Suprapubic skin (tissue), 4 donors: ENCODE data around the gene ANK2. TPM values are rescaled to one million over a fixed set of nuclear protein-coding genes. Genes with fewer than 3 reads are reported as not detected.
"Not testable (repeated sequence)": the region's sequence is repeated elsewhere in the genome, so short reads cannot be mapped to it uniquely, and the experiment has no call there.

ENCODE experiments used
- DNase-seq, 2 donors: peaks; one replicate each; pipeline ENCODE4 v3.0.0-alpha.2; 2019; ENCODE audit warnings: low spot score in 2 of 2
- H3K27ac ChIP-seq: fragments of 200-600 bp; sonication (generic); one replicate; pipeline ENCODE4 v1.5.1; 2019
- H3K27me3 ChIP-seq: fragments of 200-600 bp; sonication (generic); one replicate; pipeline ENCODE4 v1.5.1; 2019
- H3K36me3 ChIP-seq: fragments of 200-600 bp; sonication (generic); one replicate; pipeline ENCODE4 v1.5.1; 2019
- H3K4me1 ChIP-seq: fragments of 200-600 bp; sonication (generic); one replicate; pipeline ENCODE4 v1.5.1; 2019
- H3K4me3 ChIP-seq: fragments of 200-600 bp; sonication (generic); one replicate; pipeline ENCODE4 v1.5.1; 2019; ENCODE audit warnings: mild to moderate bottlenecking
- H3K9me3 ChIP-seq: fragments of 200-600 bp; sonication (generic); one replicate; pipeline ENCODE4 v1.5.1; 2019
- EP300 ChIP-seq: sonication (generic); formaldehyde crosslinking; IDR thresholded peaks from one replicate; pipeline ENCODE4 v1.6.1; 2017; ENCODE audit warnings: antibody characterized with exemption
- POLR2A ChIP-seq, 2 donors: fragments of 450-650 bp; IDR thresholded peaks; one replicate each; pipeline ENCODE4 v1.6.1; 2017; ENCODE audit warnings: antibody characterized with exemption in 2 of 2, mild to moderate bottlenecking in 2 of 2, moderate library complexity in 2 of 2
- POLR2AphosphoS5 ChIP-seq, 3 donors: sonication (generic); formaldehyde crosslinking; IDR thresholded peaks; one replicate each; pipeline ENCODE4 v1.6.1; 2017; ENCODE audit warnings: antibody characterized with exemption in 3 of 3
- WGBS: methylation state at CpG from one replicate; pipeline ENCODE4 v1.1.5; 2018; 5-methylcytosine and 5-hydroxymethylcytosine counted together
- total RNA-seq, 4 donors: library from RNA; depleted of rRNA; stranded (reverse); fragments of >200 nt; gene quantifications; one replicate each; pipeline ENCODE4 v1.1.0, GENCODE V29; 2016
- TF ChIP-seq, protein P1 (sequence below), 2 donors: fragments of 200-600 bp in 1 of 2; fragments of 450-650 bp in 1 of 2; sonication (generic) in 1 of 2; IDR thresholded peaks; one replicate each; pipeline ENCODE4 v1.5.1; 2016 to 2019; ENCODE audit warnings: antibody characterized with exemption in 2 of 2, mild to moderate bottlenecking in 1 of 2, moderate library complexity in 1 of 2

Gene ANK2
- total RNA-seq, 4 donors from 2014 or later, result 7.7 to 15.2 (median 11.2) TPM

DNA sequence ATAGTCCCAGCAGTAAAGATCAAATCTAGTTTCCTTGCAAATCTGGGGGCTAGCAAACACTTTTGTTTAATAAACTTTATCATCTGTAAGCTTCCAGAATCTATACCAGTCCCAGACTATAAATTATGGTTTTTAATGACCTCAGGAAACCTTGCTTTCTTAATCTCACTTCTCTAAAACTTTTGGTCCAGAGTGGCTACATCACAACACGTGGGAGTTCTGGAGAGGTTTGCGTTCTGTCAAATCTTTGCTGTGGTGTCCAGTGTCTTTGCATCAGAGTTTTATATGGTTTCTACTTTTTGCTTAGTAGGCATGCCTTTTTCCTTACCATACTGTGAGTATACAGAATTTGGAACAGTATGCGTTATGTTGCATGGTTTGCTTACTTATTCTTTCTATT lies 193.9 kb downstream of the ANK2 start:
- Histone ChIP-seq H3K27me3 (no peaks in the 10 kb centered on the region), H3K36me3 (no peaks in the 10 kb centered on the region), H3K27ac (no peak overlapping the region), H3K4me3 (no peak overlapping the region), H3K4me1 (no peaks in the 10 kb centered on the region), H3K9me3 (no peaks in the 10 kb centered on the region)
- no peak for DNase-seq
- no peak for TF ChIP-seq POLR2AphosphoS5 (IDR thresholded peaks at IDR 0.05)
- TF ChIP-seq POLR2A (IDR thresholded peaks at IDR 0.05), result no peak
- TF ChIP-seq, protein P1, sequence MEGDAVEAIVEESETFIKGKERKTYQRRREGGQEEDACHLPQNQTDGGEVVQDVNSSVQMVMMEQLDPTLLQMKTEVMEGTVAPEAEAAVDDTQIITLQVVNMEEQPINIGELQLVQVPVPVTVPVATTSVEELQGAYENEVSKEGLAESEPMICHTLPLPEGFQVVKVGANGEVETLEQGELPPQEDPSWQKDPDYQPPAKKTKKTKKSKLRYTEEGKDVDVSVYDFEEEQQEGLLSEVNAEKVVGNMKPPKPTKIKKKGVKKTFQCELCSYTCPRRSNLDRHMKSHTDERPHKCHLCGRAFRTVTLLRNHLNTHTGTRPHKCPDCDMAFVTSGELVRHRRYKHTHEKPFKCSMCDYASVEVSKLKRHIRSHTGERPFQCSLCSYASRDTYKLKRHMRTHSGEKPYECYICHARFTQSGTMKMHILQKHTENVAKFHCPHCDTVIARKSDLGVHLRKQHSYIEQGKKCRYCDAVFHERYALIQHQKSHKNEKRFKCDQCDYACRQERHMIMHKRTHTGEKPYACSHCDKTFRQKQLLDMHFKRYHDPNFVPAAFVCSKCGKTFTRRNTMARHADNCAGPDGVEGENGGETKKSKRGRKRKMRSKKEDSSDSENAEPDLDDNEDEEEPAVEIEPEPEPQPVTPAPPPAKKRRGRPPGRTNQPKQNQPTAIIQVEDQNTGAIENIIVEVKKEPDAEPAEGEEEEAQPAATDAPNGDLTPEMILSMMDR (IDR thresholded peaks at IDR 0.05), result no peak
- TF ChIP-seq EP300, result no peak
- WGBS, result 79% methylated on average over 3 of the region's 3 CpGs

DNA sequence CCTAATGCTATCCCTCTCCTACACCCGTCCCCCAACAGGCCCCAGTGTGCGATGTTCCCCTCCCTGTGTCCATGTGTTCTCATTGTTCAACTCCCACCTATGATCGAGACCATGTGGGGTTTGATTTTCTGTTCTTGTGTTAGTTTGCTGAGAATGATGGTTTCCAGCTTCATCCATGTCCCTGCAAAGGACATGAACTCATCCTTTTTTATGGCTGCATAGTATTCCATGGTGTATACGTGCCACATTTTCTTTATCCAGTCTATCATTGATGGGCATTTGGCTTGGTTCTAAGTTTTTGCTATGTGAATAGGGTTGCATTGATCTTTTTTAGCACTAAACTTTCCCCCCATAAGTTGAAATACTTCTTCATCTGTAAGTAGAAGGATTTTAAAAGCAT lies 195.3 kb downstream of the ANK2 start:
- WGBS, result over 99% methylated on average over 4 of the region's 4 CpGs
- H3K27me3 ChIP-seq, H3K36me3 ChIP-seq, H3K27ac ChIP-seq, H3K4me3 ChIP-seq, H3K4me1 ChIP-seq, H3K9me3 ChIP-seq, DNase-seq: not testable (repeated sequence)

DNA sequence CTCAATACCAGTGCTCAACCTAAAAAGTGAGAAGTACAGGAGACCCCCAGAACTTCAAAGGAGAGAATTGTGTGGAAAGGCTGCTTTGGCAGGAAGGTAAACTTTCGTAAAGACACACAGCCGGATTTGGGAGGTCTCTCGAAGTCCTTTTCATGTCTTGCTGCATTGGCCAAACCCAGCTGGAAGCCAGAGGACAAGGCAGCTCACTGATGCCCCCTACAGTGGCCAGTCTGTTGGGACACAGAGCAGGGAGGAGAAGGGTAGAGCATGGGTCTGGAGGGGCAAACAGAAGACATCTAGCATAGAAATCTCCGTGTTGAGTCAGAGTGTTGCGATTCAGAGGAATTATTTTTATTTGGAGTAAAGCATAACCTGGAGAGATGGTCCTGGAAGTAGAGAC lies 198.9 kb downstream of the ANK2 start:
- H3K4me3 ChIP-seq, result no peak overlapping the region
- no peaks in the 10 kb centered on the region for H3K36me3 ChIP-seq
- no peaks in the 10 kb centered on the region for H3K27me3 ChIP-seq
- no peak overlapping the region for H3K27ac ChIP-seq
- no peak for DNase-seq
- H3K4me1 ChIP-seq, result no peaks in the 10 kb centered on the region
- WGBS, result 88% methylated on average over 5 of the region's 5 CpGs
- no peak for TF ChIP-seq POLR2A (IDR thresholded peaks at IDR 0.05)
- TF ChIP-seq, protein P1 (IDR thresholded peaks at IDR 0.05), result no peak
- no peak for TF ChIP-seq POLR2AphosphoS5 (IDR thresholded peaks at IDR 0.05)
- no peak for TF ChIP-seq EP300
- H3K9me3 ChIP-seq, result no peaks in the 10 kb centered on the region

DNA sequence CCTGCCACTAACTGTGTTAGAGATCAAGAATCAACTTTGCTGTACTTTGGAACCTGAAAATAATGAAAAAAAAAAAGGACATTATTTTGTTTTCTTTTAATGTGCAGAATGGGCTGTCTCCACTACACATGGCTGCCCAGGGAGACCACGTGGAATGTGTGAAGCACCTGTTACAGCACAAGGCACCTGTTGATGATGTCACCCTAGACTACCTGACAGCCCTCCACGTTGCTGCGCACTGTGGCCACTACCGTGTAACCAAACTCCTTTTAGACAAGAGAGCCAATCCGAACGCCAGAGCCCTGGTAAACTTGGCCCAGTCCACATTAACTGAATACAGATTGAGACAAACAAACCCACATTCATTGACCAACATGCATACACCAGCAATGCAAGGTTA lies 206.2 kb downstream of the ANK2 start:
- Histone ChIP-seq H3K27me3 (no peaks in the 10 kb centered on the region), H3K36me3 (no peaks in the 10 kb centered on the region), H3K4me1 (no peaks in the 10 kb centered on the region), H3K4me3 (no peak overlapping the region), H3K9me3 (no peaks in the 10 kb centered on the region), H3K27ac (no peak overlapping the region)
- TF ChIP-seq EP300 (no peak), POLR2A (IDR thresholded peaks at IDR 0.05) (no peak), POLR2AphosphoS5 (IDR thresholded peaks at IDR 0.05) (no peak)
- TF ChIP-seq, protein P1 (IDR thresholded peaks at IDR 0.05), result no peak
- DNase-seq, result no peak
- WGBS, result 90% methylated on average over 6 of the region's 6 CpGs

DNA sequence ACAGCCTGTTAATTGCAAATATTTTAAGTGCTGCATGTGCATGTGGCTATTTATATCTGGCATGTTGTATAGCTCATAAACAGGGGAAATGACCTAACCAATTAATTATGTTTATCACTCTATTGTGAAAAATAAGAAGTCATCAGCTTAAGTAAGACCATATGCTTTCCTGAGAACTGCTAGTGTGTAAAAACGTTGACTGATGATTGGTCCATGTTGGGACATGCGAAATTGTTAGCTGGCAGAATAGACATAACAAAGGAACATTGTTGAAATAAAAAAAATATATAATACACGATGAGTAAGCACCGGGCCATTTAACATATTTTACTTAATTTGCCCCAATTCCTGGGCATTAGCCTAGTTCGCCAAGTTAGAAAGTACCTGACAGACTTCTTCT lies 207.5 kb downstream of the ANK2 start:
- H3K4me3 ChIP-seq, result no peak overlapping the region
- 56% methylated on average over 5 of the region's 5 CpGs for whole genome bisulfite sequencing
- H3K4me1 ChIP-seq, result no peaks in the 10 kb centered on the region
- no peak for DNase-seq
- no peaks in the 10 kb centered on the region for H3K9me3 ChIP-seq
- no peak for TF ChIP-seq POLR2AphosphoS5 (IDR thresholded peaks at IDR 0.05)
- TF ChIP-seq, protein P1 (IDR thresholded peaks at IDR 0.05), result no peak
- H3K27ac ChIP-seq, result no peak overlapping the region
- no peaks in the 10 kb centered on the region for H3K27me3 ChIP-seq
- H3K36me3 ChIP-seq, result no peaks in the 10 kb centered on the region

GRCh38 chr4:113260688-113261087 lies 211.2 kb downstream of the ANK2 start:
- TF ChIP-seq POLR2AphosphoS5 (IDR thresholded peaks at IDR 0.05) (no peak), POLR2A (IDR thresholded peaks at IDR 0.05) (no peak), EP300 (no peak)
- TF ChIP-seq, protein P1 (IDR thresholded peaks at IDR 0.05), result no peak
- no peaks in the 10 kb centered on the region for H3K9me3 ChIP-seq
- H3K4me3 ChIP-seq, result no peak overlapping the region
- DNase-seq, result no peak
- H3K27ac ChIP-seq, result no peak overlapping the region
- no peaks in the 10 kb centered on the region for H3K4me1 ChIP-seq
- 78% methylated on average over 4 of the region's 4 CpGs for WGBS
- no peaks in the 10 kb centered on the region for H3K27me3 ChIP-seq
- H3K36me3 ChIP-seq, result no peaks in the 10 kb centered on the region
